ENCODE results near the gene HPN.

GRCh38 chr19:35045667-35046300 is 4.3 kb downstream of the HPN start:
- TF ChIP-seq TAF1 (IDR thresholded peaks at IDR 0.05; ENCODE audit: low read depth, low read length), result no peak
- no peak for TF ChIP-seq POLR2AphosphoS5 (IDR thresholded peaks at IDR 0.05; ENCODE audit: low read depth, low read length)
- no peak for TF ChIP-seq POLR2A (IDR thresholded peaks at IDR 0.05; ENCODE audit: low read depth, low read length)
- TF ChIP-seq PAX5 (IDR thresholded peaks at IDR 0.05; ENCODE audit: insufficient read depth, low read length, severe bottlenecking), result no peak
- no peak for TF ChIP-seq POU2F2 (IDR thresholded peaks at IDR 0.05; ENCODE audit: low read depth, low read length)
- TF ChIP-seq SPI1 (IDR thresholded peaks at IDR 0.05; ENCODE audit: low read depth, low read length), result no peak

All from GM12891 (cell line).